ENCODE measurements around the gene HAL. TPM values are rescaled to one million over a fixed set of nuclear protein-coding genes. Genes with fewer than 3 reads are reported as not detected.

HAL gene
- total RNA-seq, 1 experiment from 2014 or later: 1.5 TPM

- no peaks in the 10 kb centered on the region for H3K4me1 ChIP-seq (ENCODE audit: insufficient read depth, low read length)
- H3K9me3 ChIP-seq (ENCODE audit: low read length): no peaks in the 10 kb centered on the region
- TF ChIP-seq EZH2 (IDR thresholded peaks at IDR 0.05; ENCODE audit: low read length, unreplicated experiment) (no peak), CTCF (conservative IDR thresholded peaks at IDR 0.05; ENCODE audit: low read depth, low read length) (no peak), EZH2phosphoT487 (IDR thresholded peaks at IDR 0.05; ENCODE audit: borderline replicate concordance, low read length) (no peak)
- H4K20me1 ChIP-seq (ENCODE audit: low read length): no peaks in the 10 kb centered on the region
- H3K79me2 ChIP-seq (ENCODE audit: low read length): no peaks in the 10 kb centered on the region
- intact Hi-C loops (cut with micrococcal nuclease): no loop called here
- no TSS peak for BruUV-seq (replicated peaks)
- H3K9ac ChIP-seq (ENCODE audit: low read length): no peak overlapping the region
- H3K36me3 ChIP-seq (ENCODE audit: low read depth, low read length): no peaks in the 10 kb centered on the region
- H3K4me2 ChIP-seq (ENCODE audit: low read length): no peak overlapping the region
- no peak overlapping the region for H2AFZ ChIP-seq (ENCODE audit: low read length)
- no peak overlapping the region for H3K27ac ChIP-seq (ENCODE audit: low read length)
- DNase-seq (no peak), ATAC-seq (no peak)
- H3K4me3 ChIP-seq (ENCODE audit: low read length): no peak overlapping the region
- no peaks in the 10 kb centered on the region for H3F3A ChIP-seq (ENCODE audit: low read length, unreplicated experiment)
- H3K27me3 ChIP-seq (ENCODE audit: low read length): no peaks in the 10 kb centered on the region
- ChIA-PET CTCF (no interaction called here), POLR2A (ENCODE audit: unreplicated experiment) (no interaction called here)
- H3K9me2 ChIP-seq (replicated peaks; ENCODE audit: low read length): no peaks in the 10 kb centered on the region
Observed at GRCh38 chr12:95977764-95978305, 18.3 kb downstream of the HAL start.

GRCh38 chr12:95976416-95976832 lies 19.7 kb downstream of the HAL start:
- BruUV-seq (replicated peaks): no TSS peak
- no peaks in the 10 kb centered on the region for H3K9me2 ChIP-seq (replicated peaks; ENCODE audit: low read length)
- ChIA-PET CTCF (no interaction called here), POLR2A (ENCODE audit: unreplicated experiment) (no interaction called here)
- no peaks in the 10 kb centered on the region for H3K36me3 ChIP-seq (ENCODE audit: low read depth, low read length)
- no peaks in the 10 kb centered on the region for H3K79me2 ChIP-seq (ENCODE audit: low read length)
- H3K4me1 ChIP-seq (ENCODE audit: insufficient read depth, low read length): no peaks in the 10 kb centered on the region
- no peaks in the 10 kb centered on the region for H3F3A ChIP-seq (ENCODE audit: low read length, unreplicated experiment)
- TF ChIP-seq EZH2 (IDR thresholded peaks at IDR 0.05; ENCODE audit: low read length, unreplicated experiment) (no peak), EZH2phosphoT487 (IDR thresholded peaks at IDR 0.05; ENCODE audit: borderline replicate concordance, low read length) (no peak), CTCF (conservative IDR thresholded peaks at IDR 0.05; ENCODE audit: low read depth, low read length) (no peak)
- H3K27ac ChIP-seq (ENCODE audit: low read length): no peak overlapping the region
- intact Hi-C loops (cut with micrococcal nuclease): no loop called here
- peak; percentile 46 for DNase-seq
- H3K4me2 ChIP-seq (ENCODE audit: low read length): no peak overlapping the region
- ATAC-seq: no peak
- no peaks in the 10 kb centered on the region for H3K27me3 ChIP-seq (ENCODE audit: low read length)
- H2AFZ ChIP-seq (ENCODE audit: low read length): no peak overlapping the region
- no peaks in the 10 kb centered on the region for H3K9me3 ChIP-seq (ENCODE audit: low read length)
- H3K9ac ChIP-seq (ENCODE audit: low read length): no peak overlapping the region
- H4K20me1 ChIP-seq (ENCODE audit: low read length): no peaks in the 10 kb centered on the region
- H3K4me3 ChIP-seq (ENCODE audit: low read length): no peak overlapping the region

GRCh38 chr12:95975491-95975890 lies 20.7 kb downstream of the HAL start:
- Histone ChIP-seq H3K9ac (ENCODE audit: low read length) (no peak overlapping the region), H3K27me3 (ENCODE audit: low read length) (no peaks in the 10 kb centered on the region), H4K20me1 (ENCODE audit: low read length) (no peaks in the 10 kb centered on the region), H3K27ac (ENCODE audit: low read length) (no peak overlapping the region), H3K9me2 (replicated peaks; ENCODE audit: low read length) (no peaks in the 10 kb centered on the region), H3K4me3 (ENCODE audit: low read length) (no peak overlapping the region), H3K4me2 (ENCODE audit: low read length) (no peak overlapping the region), H3K9me3 (ENCODE audit: low read length) (no peaks in the 10 kb centered on the region), H3F3A (ENCODE audit: low read length, unreplicated experiment) (no peaks in the 10 kb centered on the region), H3K79me2 (ENCODE audit: low read length) (no peaks in the 10 kb centered on the region), H3K36me3 (ENCODE audit: low read depth, low read length) (no peaks in the 10 kb centered on the region), H3K4me1 (ENCODE audit: insufficient read depth, low read length) (no peaks in the 10 kb centered on the region), H2AFZ (ENCODE audit: low read length) (no peak overlapping the region)
- ChIA-PET POLR2A (ENCODE audit: unreplicated experiment) (no interaction called here), CTCF (interaction anchor here (0.6 kb wide), 1 partner anchor 405 kb away, joined by 3 read pairs; no protein-coding TSS in a partner anchor)
- TF ChIP-seq CTCF (conservative IDR thresholded peaks at IDR 0.05; ENCODE audit: low read depth, low read length) (no peak), EZH2phosphoT487 (IDR thresholded peaks at IDR 0.05; ENCODE audit: borderline replicate concordance, low read length) (no peak)
- no peak for ATAC-seq
- no TSS peak for BruUV-seq (replicated peaks)
- intact Hi-C loops (cut with micrococcal nuclease): no loop called here
- no peak for DNase-seq

All from PC-3 (cell line).